Right atrium auricular region (tissue), 2 donors: ENCODE measurements around the gene NLN. TPM values are rescaled to one million over a fixed set of nuclear protein-coding genes. Genes with fewer than 3 reads are reported as not detected.

Source experiments
- DNase-seq: peaks from one replicate; pipeline ENCODE4 v3.0.0-alpha.2; 2019; ENCODE audit warnings: low spot score
- H3K27ac ChIP-seq, 2 donors: fragments of 200-600 bp; sonication (generic); 1 replicate in 1 of 2; 2 replicates in 1 of 2; pipeline ENCODE4 v1.5.1; 2016 to 2019
- H3K27me3 ChIP-seq, 2 donors: fragments of 200-600 bp; sonication (generic); one replicate each; pipeline versions ENCODE4 v1.5.1 to v1.6.0; 2017 to 2019
- H3K36me3 ChIP-seq: fragments of 200-600 bp; sonication (generic); one replicate; pipeline ENCODE4 v1.5.1; 2016
- H3K4me1 ChIP-seq, 2 donors: fragments of 200-600 bp; sonication (generic); one replicate each; pipeline versions ENCODE4 v1.5.1 to v1.6.0; 2017 to 2019
- H3K4me3 ChIP-seq, 2 donors: fragments of 200-600 bp; sonication (generic); 1 replicate in 1 of 2; 2 replicates in 1 of 2; pipeline ENCODE4 v1.5.1; 2017 to 2019; ENCODE audit warnings: mild to moderate bottlenecking in 1 of 2, moderate library complexity in 1 of 2
- H3K9me3 ChIP-seq, 2 donors: fragments of 200-600 bp; sonication (generic); one replicate each; pipeline ENCODE4 v1.5.1; 2019
- total RNA-seq, 2 donors: library from RNA; depleted of rRNA; stranded (reverse); fragments of >200 nt; gene quantifications; one replicate each; pipeline ENCODE4 v1.1.0, GENCODE V29; 2016
- TF ChIP-seq, protein P1 (sequence below), 2 donors: fragments of 200-600 bp; sonication (generic); IDR thresholded peaks; one replicate each; pipeline ENCODE4 v1.5.1; 2019; ENCODE audit warnings: antibody characterized with exemption in 2 of 2

The NLN gene
- total RNA-seq, 2 donors from 2014 or later: 5.9 to 7.2 TPM

DNA sequence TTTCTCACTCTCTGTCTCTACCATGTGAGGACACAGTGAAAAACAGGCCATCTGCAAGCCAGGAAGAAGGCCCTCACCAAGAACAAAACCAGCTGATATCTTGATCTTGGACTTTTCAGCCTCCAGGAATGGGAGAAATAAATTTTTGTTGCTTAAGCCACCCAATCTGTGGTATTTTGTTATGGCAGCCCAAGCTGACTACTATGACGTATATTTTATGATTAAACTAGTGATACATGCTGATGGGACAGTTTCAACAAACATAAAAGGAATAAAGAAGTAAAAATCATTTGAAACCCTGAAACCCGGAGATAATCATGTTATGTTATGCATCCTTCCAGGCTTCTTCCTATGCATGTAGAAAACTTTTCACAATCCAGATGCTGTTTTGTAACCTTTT is 132.9 kb downstream of the NLN start:
- no peak overlapping the region for H3K4me3 ChIP-seq
- no peaks in the 10 kb centered on the region for H3K27me3 ChIP-seq
- H3K27ac ChIP-seq: no peak overlapping the region
- no peaks in the 10 kb centered on the region for H3K4me1 ChIP-seq
- no peaks in the 10 kb centered on the region for H3K36me3 ChIP-seq
- no peaks in the 10 kb centered on the region for H3K9me3 ChIP-seq
- TF ChIP-seq, protein P1, sequence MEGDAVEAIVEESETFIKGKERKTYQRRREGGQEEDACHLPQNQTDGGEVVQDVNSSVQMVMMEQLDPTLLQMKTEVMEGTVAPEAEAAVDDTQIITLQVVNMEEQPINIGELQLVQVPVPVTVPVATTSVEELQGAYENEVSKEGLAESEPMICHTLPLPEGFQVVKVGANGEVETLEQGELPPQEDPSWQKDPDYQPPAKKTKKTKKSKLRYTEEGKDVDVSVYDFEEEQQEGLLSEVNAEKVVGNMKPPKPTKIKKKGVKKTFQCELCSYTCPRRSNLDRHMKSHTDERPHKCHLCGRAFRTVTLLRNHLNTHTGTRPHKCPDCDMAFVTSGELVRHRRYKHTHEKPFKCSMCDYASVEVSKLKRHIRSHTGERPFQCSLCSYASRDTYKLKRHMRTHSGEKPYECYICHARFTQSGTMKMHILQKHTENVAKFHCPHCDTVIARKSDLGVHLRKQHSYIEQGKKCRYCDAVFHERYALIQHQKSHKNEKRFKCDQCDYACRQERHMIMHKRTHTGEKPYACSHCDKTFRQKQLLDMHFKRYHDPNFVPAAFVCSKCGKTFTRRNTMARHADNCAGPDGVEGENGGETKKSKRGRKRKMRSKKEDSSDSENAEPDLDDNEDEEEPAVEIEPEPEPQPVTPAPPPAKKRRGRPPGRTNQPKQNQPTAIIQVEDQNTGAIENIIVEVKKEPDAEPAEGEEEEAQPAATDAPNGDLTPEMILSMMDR (IDR thresholded peaks at IDR 0.05): no peak
- no peak for DNase-seq

DNA sequence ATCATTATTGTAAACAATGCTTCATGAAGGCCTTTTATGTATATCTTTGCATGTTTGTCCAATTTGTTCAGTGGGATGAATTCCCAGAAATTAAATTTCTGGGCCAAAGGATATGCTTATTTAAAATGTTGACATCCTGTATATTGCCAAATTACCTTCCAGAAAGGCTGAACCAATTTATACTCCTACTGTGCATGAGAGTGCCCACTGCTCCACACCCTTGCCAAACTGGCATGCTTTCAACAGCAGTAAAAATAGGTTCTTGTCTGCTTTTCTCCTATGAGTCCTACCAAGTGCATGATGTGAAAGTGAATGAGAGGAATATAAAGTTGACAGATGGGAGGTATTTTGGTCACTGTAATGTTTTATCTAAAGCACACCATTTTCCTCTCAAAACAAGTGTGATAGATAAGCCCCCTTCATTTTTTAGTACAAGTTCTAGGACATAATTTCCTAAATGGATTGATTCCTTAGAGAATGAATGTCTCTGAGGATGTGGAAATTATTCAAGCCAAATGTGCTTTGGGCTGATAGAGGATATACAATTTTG is 133.8 kb downstream of the NLN start:
- H3K36me3 ChIP-seq: no peaks in the 10 kb centered on the region
- H3K27me3 ChIP-seq: no peaks in the 10 kb centered on the region
- H3K4me1 ChIP-seq: no peaks in the 10 kb centered on the region
- TF ChIP-seq, protein P1 (IDR thresholded peaks at IDR 0.05): no peak
- H3K4me3 ChIP-seq: no peak overlapping the region
- no peak overlapping the region for H3K27ac ChIP-seq
- no peak for DNase-seq
- H3K9me3 ChIP-seq: no peaks in the 10 kb centered on the region

DNA sequence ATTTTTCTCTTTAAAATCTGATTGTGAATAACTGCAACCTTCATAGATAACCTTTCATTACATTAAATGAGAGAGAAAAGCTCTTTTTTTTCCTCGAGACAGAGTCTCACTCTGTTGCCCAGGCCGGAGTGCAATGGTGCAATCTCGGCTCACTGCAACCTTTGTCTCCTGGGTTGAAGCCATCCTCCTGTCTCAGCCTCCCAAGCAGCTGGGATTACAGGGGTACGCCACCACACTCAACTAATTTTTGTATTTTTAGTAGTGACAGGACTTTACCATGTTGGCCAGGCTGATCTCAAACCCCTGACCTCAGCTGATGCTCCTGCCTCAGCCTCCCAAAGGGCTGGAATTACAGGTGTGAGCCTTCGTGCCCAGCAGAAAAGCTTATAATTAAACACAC is 134.5 kb downstream of the NLN start:
- Histone ChIP-seq H3K27ac (no peak overlapping the region), H3K36me3 (no peaks in the 10 kb centered on the region), H3K27me3 (no peaks in the 10 kb centered on the region), H3K4me1 (no peaks in the 10 kb centered on the region), H3K4me3 (no peak overlapping the region), H3K9me3 (no peaks in the 10 kb centered on the region)
- TF ChIP-seq, protein P1 (IDR thresholded peaks at IDR 0.05): no peak
- DNase-seq: no peak

DNA sequence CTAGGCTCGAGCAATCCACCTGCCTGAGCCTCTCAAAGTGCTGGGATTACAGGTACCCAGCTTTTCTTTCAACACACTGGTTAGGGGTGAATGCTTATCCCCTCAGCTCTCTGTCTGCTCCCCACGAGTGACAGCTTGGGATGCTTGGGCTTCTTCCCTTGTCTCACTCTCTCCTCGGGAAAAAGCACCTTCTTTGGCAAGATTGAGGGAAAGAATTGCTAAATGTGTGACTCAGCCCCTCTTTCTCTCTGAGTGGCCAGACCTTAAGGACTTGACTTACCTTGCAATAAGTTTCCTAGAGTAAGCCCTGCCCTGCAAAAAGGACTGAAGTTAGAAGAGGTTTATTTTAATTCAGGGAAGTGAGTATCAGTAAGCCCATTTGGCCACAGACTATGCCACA is 136.3 kb downstream of the NLN start:
- H3K4me1 ChIP-seq: no peaks in the 10 kb centered on the region
- H3K27ac ChIP-seq: no peak overlapping the region
- TF ChIP-seq, protein P1 (IDR thresholded peaks at IDR 0.05): no peak
- H3K4me3 ChIP-seq: no peak overlapping the region
- DNase-seq: no peak
- H3K36me3 ChIP-seq: no peaks in the 10 kb centered on the region
- H3K27me3 ChIP-seq: no peaks in the 10 kb centered on the region
- no peaks in the 10 kb centered on the region for H3K9me3 ChIP-seq

DNA sequence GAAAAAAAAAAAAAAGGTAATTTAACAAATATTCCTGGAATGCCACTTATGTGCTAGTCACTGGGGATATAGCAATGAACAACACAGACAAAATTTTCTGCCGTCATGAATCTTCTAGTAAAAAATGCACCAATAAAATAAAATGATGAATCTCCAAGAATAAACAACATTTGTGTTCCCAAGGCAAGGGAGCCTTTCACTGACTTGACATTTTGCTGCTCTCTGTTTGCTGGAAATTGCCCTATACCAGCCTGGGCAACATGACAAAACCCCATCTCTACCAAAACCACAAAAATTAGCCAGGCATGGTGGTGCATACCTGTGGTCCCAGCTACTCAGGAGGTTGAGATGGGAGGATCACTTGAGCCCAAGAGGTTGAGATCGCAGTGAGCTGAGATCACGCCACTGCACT is 139.8 kb downstream of the NLN start:
- TF ChIP-seq, protein P1 (IDR thresholded peaks at IDR 0.05): no peak
- Histone ChIP-seq H3K36me3 (no peaks in the 10 kb centered on the region), H3K27ac (no peak overlapping the region)

DNA sequence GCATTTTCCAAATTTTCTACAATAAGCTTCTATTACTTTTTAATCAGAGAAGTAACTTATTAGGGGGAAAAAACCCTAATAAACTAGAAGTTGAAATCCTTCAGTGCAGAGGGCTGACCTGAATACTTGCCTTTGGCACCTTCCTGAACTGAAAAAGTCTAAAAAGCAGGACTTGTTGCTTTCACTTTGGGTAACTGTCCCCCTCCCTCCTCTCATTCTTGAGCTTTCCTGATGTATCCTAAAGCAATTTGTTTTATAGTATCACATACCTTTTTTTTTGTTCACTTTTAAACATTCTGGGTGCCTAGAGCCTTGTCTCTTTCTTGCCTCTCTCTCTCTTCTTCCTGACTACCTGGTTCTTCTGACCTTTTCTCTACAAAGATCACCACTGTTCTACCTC is 140.4 kb downstream of the NLN start:
- Histone ChIP-seq H3K27ac (no peak overlapping the region), H3K9me3 (no peaks in the 10 kb centered on the region), H3K4me3 (no peak overlapping the region), H3K4me1 (peaks cover 0 to 4% of the 10 kb centered on the region in 2 donors), H3K27me3 (no peaks in the 10 kb centered on the region), H3K36me3 (no peaks in the 10 kb centered on the region)
- DNase-seq: no peak
- TF ChIP-seq, protein P1 (IDR thresholded peaks at IDR 0.05): no peak

More for the DNA sequence above, 139.8 kb downstream of the NLN start:
- no peaks in the 10 kb centered on the region for H3K9me3 ChIP-seq
- no peak for DNase-seq
- H3K4me1 ChIP-seq: no peaks in the 10 kb centered on the region
- no peak overlapping the region for H3K4me3 ChIP-seq
- H3K27me3 ChIP-seq: no peaks in the 10 kb centered on the region
